HepG2 (cell line): Measurements from ENCODE around the gene CREB1. TPM values are rescaled to one million over a fixed set of nuclear protein-coding genes. Genes with fewer than 3 reads are reported as not detected.

Experiments used
- ATF5 ChIP-seq: sonication (generic); formaldehyde crosslinking; IDR thresholded peaks from 2 replicates; pipeline ENCODE4 v1.4.0; 2020; ENCODE audit warnings: mild to moderate bottlenecking, low read depth, missing genetic modification reagents
- LRRFIP1 ChIP-seq: sonication (generic); formaldehyde crosslinking; conservative IDR thresholded peaks from 2 replicates; pipeline ENCODE4 v1.4.0; 2020; ENCODE audit warnings: missing genetic modification reagents
- MXD1 ChIP-seq: sonication (generic); formaldehyde crosslinking; IDR thresholded peaks from 2 replicates; pipeline ENCODE4 v1.4.0; 2020; ENCODE audit warnings: mild to moderate bottlenecking, missing genetic modification reagents
- ZBTB46 ChIP-seq: sonication (generic); formaldehyde crosslinking; IDR thresholded peaks from 2 replicates; pipeline ENCODE4 v1.4.0; 2020; ENCODE audit warnings: mild to moderate bottlenecking, missing genetic modification reagents, borderline replicate concordance
- ZNF777 ChIP-seq: sonication (generic); formaldehyde crosslinking; IDR thresholded peaks from 2 replicates; pipeline ENCODE4 v1.4.0; 2020; ENCODE audit warnings: missing genetic modification reagents
- polyA plus RNA-seq, 8 experiments: library from polyadenylated mRNA; depleted of rRNA in 3 of 8; stranded (reverse) in 7 of 8; unstranded in 1 of 8; fragments of >200 nt; fragmentation: Illumina TruSeq in 4 of 8; extraction: Trizol in 4 of 8; gene quantifications; 2 replicates each; pipeline versions ENCODE4 v1.2.1 to v1.2.3, GENCODE V29; 2011 to 2016; ENCODE audit warnings: low read depth in 4 of 8, missing spikeins in 1 of 8, mixed read lengths in 1 of 8; ENCODE audit not compliant: insufficient read depth in 1 of 8
- total RNA-seq, 5 experiments: library from RNA; depleted of rRNA; stranded (reverse); fragments of >200 nt; fragmentation: Illumina TruSeq; extraction: Trizol; gene quantifications; 2 replicates each; pipeline ENCODE4 v1.2.3, GENCODE V29; 2016; ENCODE audit warnings: low read depth in 1 of 5
- TF ChIP-seq, protein P1 (sequence below): sonication (generic); formaldehyde crosslinking; IDR thresholded peaks from 2 replicates; pipeline ENCODE4 v1.5.1; 2020; ENCODE audit warnings: missing genetic modification reagents, mild to moderate bottlenecking, borderline replicate concordance

The CREB1 gene
- total and polyA plus RNA-seq, 2 of the 13 experiments (the other 11 are each of a cell fraction or from before 2014, with no cell fraction given) = 51.8 to 51.9 TPM

DNA sequence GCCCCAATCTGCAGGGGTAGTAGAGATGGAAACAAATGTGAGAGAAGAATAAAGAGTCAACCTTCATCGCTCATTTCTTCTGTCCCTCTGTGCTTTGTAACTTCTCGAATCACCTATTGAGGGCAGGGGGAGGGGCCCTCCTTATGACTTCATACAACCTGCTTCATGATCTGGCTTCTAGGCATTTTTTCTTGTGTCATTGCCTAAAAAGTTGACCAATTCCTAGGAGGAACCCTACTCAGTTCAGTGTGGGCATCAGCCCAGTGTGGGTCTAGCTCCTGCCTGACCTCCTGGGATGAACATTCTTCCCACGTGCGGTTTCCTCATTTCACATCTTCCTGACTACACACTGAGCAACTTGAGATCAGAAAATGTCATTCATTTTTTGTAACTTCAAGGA, 46.3 kb upstream of the CREB1 start (continued):
- no peak for TF ChIP-seq ZBTB46 (CRISPR knock-in tag)
- TF ChIP-seq ZNF777 = no peak
- no peak for TF ChIP-seq ATF5 (CRISPR knock-in tag)
- no peak for TF ChIP-seq LRRFIP1 (CRISPR knock-in tag)
- no peak for TF ChIP-seq MXD1 (CRISPR knock-in tag)
- TF ChIP-seq, protein P1, sequence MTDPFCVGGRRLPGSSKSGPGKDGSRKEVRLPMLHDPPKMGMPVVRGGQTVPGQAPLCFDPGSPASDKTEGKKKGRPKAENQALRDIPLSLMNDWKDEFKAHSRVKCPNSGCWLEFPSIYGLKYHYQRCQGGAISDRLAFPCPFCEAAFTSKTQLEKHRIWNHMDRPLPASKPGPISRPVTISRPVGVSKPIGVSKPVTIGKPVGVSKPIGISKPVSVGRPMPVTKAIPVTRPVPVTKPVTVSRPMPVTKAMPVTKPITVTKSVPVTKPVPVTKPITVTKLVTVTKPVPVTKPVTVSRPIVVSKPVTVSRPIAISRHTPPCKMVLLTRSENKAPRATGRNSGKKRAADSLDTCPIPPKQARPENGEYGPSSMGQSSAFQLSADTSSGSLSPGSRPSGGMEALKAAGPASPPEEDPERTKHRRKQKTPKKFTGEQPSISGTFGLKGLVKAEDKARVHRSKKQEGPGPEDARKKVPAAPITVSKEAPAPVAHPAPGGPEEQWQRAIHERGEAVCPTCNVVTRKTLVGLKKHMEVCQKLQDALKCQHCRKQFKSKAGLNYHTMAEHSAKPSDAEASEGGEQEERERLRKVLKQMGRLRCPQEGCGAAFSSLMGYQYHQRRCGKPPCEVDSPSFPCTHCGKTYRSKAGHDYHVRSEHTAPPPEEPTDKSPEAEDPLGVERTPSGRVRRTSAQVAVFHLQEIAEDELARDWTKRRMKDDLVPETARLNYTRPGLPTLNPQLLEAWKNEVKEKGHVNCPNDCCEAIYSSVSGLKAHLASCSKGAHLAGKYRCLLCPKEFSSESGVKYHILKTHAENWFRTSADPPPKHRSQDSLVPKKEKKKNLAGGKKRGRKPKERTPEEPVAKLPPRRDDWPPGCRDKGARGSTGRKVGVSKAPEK (CRISPR knock-in tag) = no peak
